ENCODE data around the gene GGA1. TPM values are rescaled to one million over a fixed set of nuclear protein-coding genes. Genes with fewer than 3 reads are reported as not detected.
A peak's percentile ranks its signal among the peaks of the same experiment; 100 is the strongest.

The GGA1 gene
- total and polyA plus RNA-seq, 2 of the 4 experiments (the other 2 are of a cell fraction) = 17.2 to 48.5 TPM

- POLR2A ChIA-PET (ENCODE audit: unreplicated experiment) = no interaction called here
- H4K5ac ChIP-seq (ENCODE audit: low read depth, low read length) = no peak overlapping the region
These were observed 33.1 kb upstream of the GGA1 start for GRCh38 chr22:37575490-37576003.

More at GRCh38 chr22:37575490-37576003, 33.1 kb upstream of the GGA1 start:
- Histone ChIP-seq H3K4me3 (ENCODE audit: insufficient read depth, low read depth, low read length) (no peak overlapping the region), H3K4ac (ENCODE audit: low read depth, low read length) (no peak overlapping the region), H3K4me1 (ENCODE audit: control insufficient read depth, insufficient read depth, low read length) (peaks cover 3% of the 10 kb centered on the region), H2AFZ (replicated peaks; ENCODE audit: low read length, poor library complexity) (peak overlapping the region; percentile 21), H4K8ac (ENCODE audit: low read depth in 2 of 2, low read length in 2 of 2) (no peak overlapping the region), H3K9ac (ENCODE audit: low read depth, low read length) (no peak overlapping the region), H3K9me3 (ENCODE audit: control insufficient read depth, insufficient read depth, low read length) (no peaks in the 10 kb centered on the region), H3K14ac (replicated peaks; ENCODE audit: low read depth, low read length) (no peak overlapping the region), H2AK5ac (ENCODE audit: low read depth, low read length) (no peak overlapping the region), H3K18ac (ENCODE audit: low read depth, low read length) (no peak overlapping the region), H2AK9ac (replicated peaks; ENCODE audit: low read depth, low read length, poor library complexity) (no peak overlapping the region), H2BK20ac (ENCODE audit: low read depth, low read length) (no peak overlapping the region), H4K20me1 (ENCODE audit: insufficient read depth, low read length) (peaks cover 16% of the 10 kb centered on the region), H3K36me3 (ENCODE audit: control insufficient read depth, insufficient read depth, low read length) (no peaks in the 10 kb centered on the region; the same call in 1 of the 2 replicates), H3K4me2 (ENCODE audit: low read depth, low read length) (no peak overlapping the region), H3K56ac (ENCODE audit: extremely low read depth, insufficient read depth, low read length) (no peak overlapping the region), H2BK5ac (ENCODE audit: low read depth, low read length, poor library complexity, severe bottlenecking) (no peak overlapping the region), H3K27me3 (ENCODE audit: control insufficient read depth, insufficient read depth, low read length) (no peaks in the 10 kb centered on the region), H3K9me1 (ENCODE audit: insufficient read depth, low read length) (0 out of 2 replicates have a peak, but pooled peaks cover 2% of the 10 kb centered on the region), H3K23ac (ENCODE audit: low read depth, low read length) (no peak overlapping the region), H3K27ac (ENCODE audit: insufficient read depth, low read length) (no peak overlapping the region), H2BK120ac (ENCODE audit: low read depth, low read length) (no peak overlapping the region), H4K91ac (ENCODE audit: insufficient read depth, low read depth, low read length) (no peak overlapping the region), H2BK15ac (ENCODE audit: low read depth, low read length) (no peak overlapping the region), H3K79me1 (ENCODE audit: low read depth in 1 of 2, low read length in 2 of 2) (peaks cover 3 to 16% of the 10 kb centered on the region in 2 experiments; a peak in 2 of 4 replicates)
- intact Hi-C loops (cut with micrococcal nuclease) = no loop called here
- 80% methylated on average over 1 of the region's 10 CpGs; no CpG with 5 or more reads in 1 of the 2 experiments for WGBS, 2 experiments (ENCODE audit: extremely low coverage in 2 of 2, insufficient read length in 1 of 2)
- BruUV-seq (replicated peaks) = no TSS peak
- TF ChIP-seq RCOR1 (IDR thresholded peaks at IDR 0.05; ENCODE audit: insufficient replicate concordance, low read length) = no peak
- TF ChIP-seq CHD1 (IDR thresholded peaks at IDR 0.05; ENCODE audit: low read depth, low read length) = no peak
- TF ChIP-seq BHLHE40 (IDR thresholded peaks at IDR 0.05; ENCODE audit: low read depth, low read length) = no peak
- no peak for TF ChIP-seq MAFK (IDR thresholded peaks at IDR 0.05; ENCODE audit: low read depth, low read length)
- TF ChIP-seq SMC3 (IDR thresholded peaks at IDR 0.05; ENCODE audit: low read depth, low read length) = no peak
- no peak for TF ChIP-seq CEBPB (IDR thresholded peaks at IDR 0.05; ENCODE audit: low read depth, low read length)
- TF ChIP-seq MAZ (IDR thresholded peaks at IDR 0.05; ENCODE audit: borderline replicate concordance, low read depth, low read length) = no peak
- TF ChIP-seq RFX5 (IDR thresholded peaks at IDR 0.05; ENCODE audit: low read depth, low read length) = no peak
- TF ChIP-seq CTCF (conservative IDR thresholded peaks at IDR 0.05; ENCODE audit: low read depth, low read length) = no peak
- no peak for TF ChIP-seq FOS (IDR thresholded peaks at IDR 0.05; ENCODE audit: low read depth, low read length)
- TF ChIP-seq USF2 (IDR thresholded peaks at IDR 0.05; ENCODE audit: low read depth, low read length) = no peak
- TF ChIP-seq NFE2L2 (IDR thresholded peaks at IDR 0.05; ENCODE audit: low read depth, low read length) = no peak
- TF ChIP-seq RAD21 (IDR thresholded peaks at IDR 0.05; ENCODE audit: low read length) = no peak
- no peak for TF ChIP-seq POLR2A (IDR thresholded peaks at IDR 0.05; ENCODE audit: low read depth, low read length)
- TF ChIP-seq ELK1 (IDR thresholded peaks at IDR 0.05; ENCODE audit: borderline replicate concordance, low read depth, low read length) = no peak
- no peak for TF ChIP-seq MXI1 (IDR thresholded peaks at IDR 0.05; ENCODE audit: borderline replicate concordance, low read depth, low read length)
- ATAC-seq (ENCODE audit: low read depth) (no peak), DNase-seq (no peak)
- dilution Hi-C loops (cut with HindIII; ENCODE audit: low sequenced_read_pairs, unreplicated experiment) = no loop called here
- CTCF ChIA-PET = interaction anchor here (0.6 to 0.7 kb wide), 2 partner anchors 78 to 123 kb away, joined by 3 to 8 read pairs; no protein-coding TSS in a partner anchor
- in situ Hi-C loops (cut with MboI; ENCODE audit: low sequenced_read_pairs) = no loop called here

Data from IMR-90 (cell line).